Epithelial cell of prostate (primary cell): Measurements from ENCODE around the gene CD82.

ENCODE experiments used
- DNase-seq: peaks from one replicate; pipeline ENCODE4 v3.0.0-alpha.2; 2011; ENCODE audit warnings: low read depth, low spot score
- H3K27ac ChIP-seq: fragments of 450-650 bp; 2 replicates; pipeline ENCODE4 v1.5.1; 2017; ENCODE audit warnings: mild to moderate bottlenecking

CD82 gene

GRCh38 chr11:44596525-44597276 lies 31.2 kb downstream of the CD82 start:
- H3K27ac ChIP-seq = no peak overlapping the region
- DNase-seq = no peak

- no peak overlapping the region for H3K27ac ChIP-seq
- DNase-seq = no peak
Measured at GRCh38 chr11:44597358-44598012, 32.0 kb downstream of the CD82 start.

- DNase-seq = no peak
- no peak overlapping the region for H3K27ac ChIP-seq
Measured at GRCh38 chr11:44598831-44599230, 33.4 kb downstream of the CD82 start.

- no peak overlapping the region for H3K27ac ChIP-seq
- no peak for DNase-seq
Measured at GRCh38 chr11:44600261-44600660, 34.8 kb downstream of the CD82 start.

- H3K27ac ChIP-seq = no peak overlapping the region
- DNase-seq = no peak
Measured at GRCh38 chr11:44600839-44601383, 35.4 kb downstream of the CD82 start.

GRCh38 chr11:44601471-44602370 lies 36.3 kb downstream of the CD82 start:
- no peak overlapping the region for H3K27ac ChIP-seq
- no peak for DNase-seq

- no peak overlapping the region for H3K27ac ChIP-seq
Measured at GRCh38 chr11:44602891-44603310, 37.4 kb downstream of the CD82 start.

GRCh38 chr11:44604171-44604581 lies 38.7 kb downstream of the CD82 start:
- no peak for DNase-seq
- no peak overlapping the region for H3K27ac ChIP-seq

More at GRCh38 chr11:44602891-44603310, 37.4 kb downstream of the CD82 start:
- no peak for DNase-seq

GRCh38 chr11:44605068-44605708 lies 39.7 kb downstream of the CD82 start:
- H3K27ac ChIP-seq = no peak overlapping the region

GRCh38 chr11:44605965-44606364 lies 40.5 kb downstream of the CD82 start:
- no peak overlapping the region for H3K27ac ChIP-seq
- no peak for DNase-seq

More at GRCh38 chr11:44605068-44605708, 39.7 kb downstream of the CD82 start:
- DNase-seq = no peak

- no peak overlapping the region for H3K27ac ChIP-seq
- no peak for DNase-seq
Measured at GRCh38 chr11:44606472-44606871, 41.0 kb downstream of the CD82 start.

- H3K27ac ChIP-seq = no peak overlapping the region
Measured at GRCh38 chr11:44607319-44607962, 42.0 kb downstream of the CD82 start.

GRCh38 chr11:44607987-44608386 lies 42.5 kb downstream of the CD82 start:
- no peak overlapping the region for H3K27ac ChIP-seq
- DNase-seq = no peak

More at GRCh38 chr11:44607319-44607962, 42.0 kb downstream of the CD82 start:
- peak; percentile 22 for DNase-seq

GRCh38 chr11:44608651-44608990 lies 43.2 kb downstream of the CD82 start:
- no peak for DNase-seq
- no peak overlapping the region for H3K27ac ChIP-seq

GRCh38 chr11:44608991-44609782 lies 43.7 kb downstream of the CD82 start:
- H3K27ac ChIP-seq = no peak overlapping the region
- DNase-seq = no peak

- no peak for DNase-seq
- no peak overlapping the region for H3K27ac ChIP-seq
Measured at GRCh38 chr11:44609783-44610155, 44.3 kb downstream of the CD82 start.

- DNase-seq = no peak
- H3K27ac ChIP-seq = no peak overlapping the region
Measured at GRCh38 chr11:44610186-44610955, 44.9 kb downstream of the CD82 start.

- no peak for DNase-seq
- no peak overlapping the region for H3K27ac ChIP-seq
Measured at GRCh38 chr11:44611088-44611487, 45.6 kb downstream of the CD82 start.
